Psoas muscle (tissue), 8 donors: ENCODE results near the gene VCAM1. TPM values are rescaled to one million over a fixed set of nuclear protein-coding genes. Genes with fewer than 3 reads are reported as not detected.
"Not testable (repeated sequence)": the region's sequence is repeated elsewhere in the genome, so short reads cannot be mapped to it uniquely, and the experiment has no call there.

Source experiments
- ATAC-seq, 4 donors: fragments of 200-7000 bp; cut with Tn5 transposase; one replicate each; pipeline ENCODE4 v1.9.1; 2020; ENCODE audit warnings: moderate library complexity in 3 of 4, mild to moderate bottlenecking in 2 of 4
- DNase-seq, 2 donors: peaks; one replicate each; pipeline ENCODE4 v3.0.0-alpha.2; 2020
- H3K27ac ChIP-seq: fragments of 200-600 bp; one replicate; pipeline ENCODE4 v1.8.0; 2022
- H3K27me3 ChIP-seq, 3 donors: fragments of 200-600 bp in 1 of 3; one replicate each; pipeline versions ENCODE4 v1.6.1 to v1.8.0; 2013 to 2022; ENCODE audit warnings: low read length in 2 of 3, mild to moderate bottlenecking in 2 of 3, moderate library complexity in 1 of 3; ENCODE audit not compliant: insufficient read depth in 3 of 3
- H3K36me3 ChIP-seq, 2 donors: fragments of 200-600 bp in 1 of 2; one replicate each; pipeline versions ENCODE4 v1.6.1 to v1.8.0; 2013 to 2022; ENCODE audit warnings: low read depth in 1 of 2, mild to moderate bottlenecking in 1 of 2, moderate library complexity in 1 of 2; ENCODE audit not compliant: insufficient read depth in 1 of 2
- H3K4me1 ChIP-seq: fragments of 200-600 bp; one replicate; pipeline ENCODE4 v1.8.0; 2022
- H3K4me3 ChIP-seq: fragments of 200-600 bp; one replicate; pipeline ENCODE4 v1.8.0; 2022; ENCODE audit warnings: mild to moderate bottlenecking
- H3K9me3 ChIP-seq: fragments of 200-600 bp; one replicate; pipeline ENCODE4 v1.8.0; 2022
- WGBS, 3 donors: extraction: QIAGEN DNeasy Blood & Tissue Kit; methylation state at CpG; one replicate each; pipeline versions ENCODE4 v1.1.6 to v1.1.7; 2013; 5-methylcytosine and 5-hydroxymethylcytosine counted together
- intact Hi-C, 2 donors: fragments of 100-400 bp; cut with DNase I; formaldehyde crosslinking; loops; one replicate each; pipeline versions ENCODE4 v1.11.0 to v1.14.2; 2022
- polyA plus RNA-seq, 3 donors: library from polyadenylated mRNA; stranded (reverse); fragments of 200-250 nt; gene quantifications; one replicate each; pipeline ENCODE4 v1.2.3, GENCODE V29; 2013
- total RNA-seq, 4 donors: library from RNA; stranded (reverse); fragmentation: NEBNext Ultra II Directional in 2 of 4; extraction: Animal tissue kit (Norgen Biotek cat#: 25700) in 2 of 4; gene quantifications; one replicate each; pipeline versions ENCODE4 v1.2.1 to v1.2.4, GENCODE V29; 2021 to 2023
- TF ChIP-seq, protein P1 (sequence below): fragments of 200-600 bp; IDR thresholded peaks from one replicate; pipeline ENCODE4 v1.8.0; 2022; ENCODE audit warnings: antibody characterized with exemption
- donor health status: healthy with polysubstance abuse.
- donor health status: DM: no; HTN: no; CAD: no; lungs with moderate emphysema.
- donor health status: Bipolar disorder and iron deficiency.
- donor health status: healthy.
- donor health status: DM: yes; HTN: yes; CAD: no.
- donor health status: DM: no; HTN: no; CAD: no.
- donor health status: DM: no; HTN: no; CAD: no.
- donor health status: DM: yes; HTN: yes; CAD: no.

VCAM1 gene
- total and polyA plus RNA-seq, 7 donors = 0.60 to 8.8 (median 2.1) TPM

GRCh38 chr1:100706296-100706695 is 13.2 kb upstream of the VCAM1 start:
- H3K27ac ChIP-seq = no peak overlapping the region
- H3K27me3 ChIP-seq = no peaks in the 10 kb centered on the region
- no peaks in the 10 kb centered on the region for H3K4me1 ChIP-seq
- no peaks in the 10 kb centered on the region for H3K36me3 ChIP-seq
- ATAC-seq = no peak
- WGBS, 3 donors = 81 to 94% (median 91%) methylated on average over 1 of the region's 1 CpG
- TF ChIP-seq, protein P1, sequence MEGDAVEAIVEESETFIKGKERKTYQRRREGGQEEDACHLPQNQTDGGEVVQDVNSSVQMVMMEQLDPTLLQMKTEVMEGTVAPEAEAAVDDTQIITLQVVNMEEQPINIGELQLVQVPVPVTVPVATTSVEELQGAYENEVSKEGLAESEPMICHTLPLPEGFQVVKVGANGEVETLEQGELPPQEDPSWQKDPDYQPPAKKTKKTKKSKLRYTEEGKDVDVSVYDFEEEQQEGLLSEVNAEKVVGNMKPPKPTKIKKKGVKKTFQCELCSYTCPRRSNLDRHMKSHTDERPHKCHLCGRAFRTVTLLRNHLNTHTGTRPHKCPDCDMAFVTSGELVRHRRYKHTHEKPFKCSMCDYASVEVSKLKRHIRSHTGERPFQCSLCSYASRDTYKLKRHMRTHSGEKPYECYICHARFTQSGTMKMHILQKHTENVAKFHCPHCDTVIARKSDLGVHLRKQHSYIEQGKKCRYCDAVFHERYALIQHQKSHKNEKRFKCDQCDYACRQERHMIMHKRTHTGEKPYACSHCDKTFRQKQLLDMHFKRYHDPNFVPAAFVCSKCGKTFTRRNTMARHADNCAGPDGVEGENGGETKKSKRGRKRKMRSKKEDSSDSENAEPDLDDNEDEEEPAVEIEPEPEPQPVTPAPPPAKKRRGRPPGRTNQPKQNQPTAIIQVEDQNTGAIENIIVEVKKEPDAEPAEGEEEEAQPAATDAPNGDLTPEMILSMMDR = no peak
- H3K4me3 ChIP-seq = no peak overlapping the region
- H3K9me3 ChIP-seq = no peaks in the 10 kb centered on the region
- no peak for DNase-seq
- intact Hi-C loops = no loop called here

GRCh38 chr1:100706856-100707255 is 12.7 kb upstream of the VCAM1 start:
- H3K27ac ChIP-seq = no peak overlapping the region
- no peaks in the 10 kb centered on the region for H3K4me1 ChIP-seq
- ATAC-seq = no peak
- H3K36me3 ChIP-seq = no peaks in the 10 kb centered on the region
- H3K9me3 ChIP-seq = no peaks in the 10 kb centered on the region
- no peak for DNase-seq
- H3K27me3 ChIP-seq = no peaks in the 10 kb centered on the region
- 84 to 94% (median 90%) methylated on average over 1 of the region's 1 CpG for WGBS, 3 donors
- intact Hi-C loops = no loop called here
- no peak overlapping the region for H3K4me3 ChIP-seq
- TF ChIP-seq, protein P1 = no peak

GRCh38 chr1:100708476-100709062 is 11.0 kb upstream of the VCAM1 start:
- Histone ChIP-seq H3K4me1 (no peaks in the 10 kb centered on the region), H3K9me3 (no peaks in the 10 kb centered on the region), H3K27me3 (no peaks in the 10 kb centered on the region), H3K27ac (no peak overlapping the region), H3K4me3 (no peak overlapping the region), H3K36me3 (no peaks in the 10 kb centered on the region)
- TF ChIP-seq, protein P1 = no peak
- WGBS, 3 donors = 35 to 53% (median 48%) methylated on average over 2 of the region's 2 CpGs
- intact Hi-C loops = no loop called here
- ATAC-seq = no peak
- no peak for DNase-seq

DNA sequence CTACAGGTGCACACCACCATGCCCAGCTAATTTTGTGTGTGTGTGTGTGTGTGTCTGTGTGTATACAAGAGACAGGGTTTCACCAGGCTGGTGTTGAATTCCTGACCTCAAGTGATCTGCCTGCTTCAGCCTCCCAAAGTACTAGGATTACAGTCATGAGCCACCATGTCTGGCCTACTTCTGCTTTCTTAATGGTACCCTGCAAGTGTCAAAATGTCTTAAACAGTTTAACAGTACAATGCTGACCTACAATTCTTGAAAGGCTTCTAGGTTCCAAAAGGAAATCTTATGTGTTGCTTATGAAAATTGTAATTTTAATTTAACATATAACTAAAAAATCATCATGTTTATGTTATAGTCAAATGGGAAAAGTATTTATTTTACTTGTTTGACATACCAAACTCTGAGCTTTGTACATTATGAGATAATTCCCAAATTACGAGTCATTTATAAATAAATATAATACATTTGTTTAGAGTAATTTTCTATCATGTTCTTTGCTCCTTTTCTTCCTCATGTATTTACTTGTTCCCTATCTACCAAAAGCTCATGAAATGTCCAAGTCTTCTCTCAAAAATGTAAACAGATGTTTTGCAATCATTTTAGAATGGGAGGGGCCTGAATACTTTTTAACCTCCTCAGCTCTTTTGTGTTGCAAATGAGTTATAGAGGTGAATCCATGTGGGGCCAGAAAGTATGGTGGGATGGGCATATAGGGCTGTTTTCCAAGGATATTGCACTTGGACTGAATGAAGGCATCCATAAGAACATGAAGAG is 8.4 kb upstream of the VCAM1 start:
- TF ChIP-seq, protein P1 = no peak
- no peak overlapping the region for H3K4me3 ChIP-seq
- 90 to 94% (median 94%) methylated on average over 1 of the region's 1 CpG for WGBS, 3 donors
- intact Hi-C loops = no loop called here
- DNase-seq (no peak), ATAC-seq (no peak)
- no peaks in the 10 kb centered on the region for H3K9me3 ChIP-seq
- no peak overlapping the region for H3K27ac ChIP-seq
- H3K27me3 ChIP-seq = no peaks in the 10 kb centered on the region
- H3K36me3 ChIP-seq = no peaks in the 10 kb centered on the region
- H3K4me1 ChIP-seq = no peaks in the 10 kb centered on the region

- H3K4me1 ChIP-seq, H3K27me3 ChIP-seq, ATAC-seq, H3K27ac ChIP-seq, H3K36me3 ChIP-seq, intact Hi-C loops, H3K4me3 ChIP-seq, H3K9me3 ChIP-seq, DNase-seq: not testable (repeated sequence)
- 86 to 91% (median 89%) methylated on average over 15 of the region's 15 CpGs for WGBS, 3 donors
These were observed 6.5 kb upstream of the VCAM1 start for GRCh38 chr1:100713027-100713426.
